ENCODE measurements around the gene SLIT1. TPM values are rescaled to one million over a fixed set of nuclear protein-coding genes. Genes with fewer than 3 reads are reported as not detected.

The SLIT1 gene
- total RNA-seq, 1 donor from 2014 or later: 0.12 TPM

DNA sequence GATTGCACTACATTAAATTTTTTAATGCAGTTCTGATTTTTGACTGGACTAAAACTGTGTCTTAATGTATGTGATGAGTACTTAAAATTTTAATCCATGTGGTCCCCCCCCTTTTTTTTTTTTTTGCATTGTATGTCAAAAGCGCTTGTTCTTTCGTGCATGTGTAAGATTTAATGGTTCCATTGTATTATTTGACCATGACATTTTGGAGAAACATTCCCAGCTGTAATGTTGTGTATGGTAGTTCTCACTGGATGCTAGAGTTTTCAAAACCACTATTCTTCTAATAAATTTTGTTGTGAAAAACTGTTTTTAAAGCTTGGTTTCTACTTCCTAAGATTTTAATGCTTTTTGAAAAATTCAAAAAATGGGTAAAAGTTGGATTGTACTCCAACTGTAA lies 221.6 kb downstream of the SLIT1 start:
- H3K4me3 ChIP-seq (ENCODE audit: low read depth, low read length): no peak overlapping the region
- no peak for DNase-seq (ENCODE audit: low read depth)
- TF ChIP-seq, protein P1, sequence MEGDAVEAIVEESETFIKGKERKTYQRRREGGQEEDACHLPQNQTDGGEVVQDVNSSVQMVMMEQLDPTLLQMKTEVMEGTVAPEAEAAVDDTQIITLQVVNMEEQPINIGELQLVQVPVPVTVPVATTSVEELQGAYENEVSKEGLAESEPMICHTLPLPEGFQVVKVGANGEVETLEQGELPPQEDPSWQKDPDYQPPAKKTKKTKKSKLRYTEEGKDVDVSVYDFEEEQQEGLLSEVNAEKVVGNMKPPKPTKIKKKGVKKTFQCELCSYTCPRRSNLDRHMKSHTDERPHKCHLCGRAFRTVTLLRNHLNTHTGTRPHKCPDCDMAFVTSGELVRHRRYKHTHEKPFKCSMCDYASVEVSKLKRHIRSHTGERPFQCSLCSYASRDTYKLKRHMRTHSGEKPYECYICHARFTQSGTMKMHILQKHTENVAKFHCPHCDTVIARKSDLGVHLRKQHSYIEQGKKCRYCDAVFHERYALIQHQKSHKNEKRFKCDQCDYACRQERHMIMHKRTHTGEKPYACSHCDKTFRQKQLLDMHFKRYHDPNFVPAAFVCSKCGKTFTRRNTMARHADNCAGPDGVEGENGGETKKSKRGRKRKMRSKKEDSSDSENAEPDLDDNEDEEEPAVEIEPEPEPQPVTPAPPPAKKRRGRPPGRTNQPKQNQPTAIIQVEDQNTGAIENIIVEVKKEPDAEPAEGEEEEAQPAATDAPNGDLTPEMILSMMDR (conservative IDR thresholded peaks at IDR 0.05; ENCODE audit: low read depth, low read length): no peak

DNA sequence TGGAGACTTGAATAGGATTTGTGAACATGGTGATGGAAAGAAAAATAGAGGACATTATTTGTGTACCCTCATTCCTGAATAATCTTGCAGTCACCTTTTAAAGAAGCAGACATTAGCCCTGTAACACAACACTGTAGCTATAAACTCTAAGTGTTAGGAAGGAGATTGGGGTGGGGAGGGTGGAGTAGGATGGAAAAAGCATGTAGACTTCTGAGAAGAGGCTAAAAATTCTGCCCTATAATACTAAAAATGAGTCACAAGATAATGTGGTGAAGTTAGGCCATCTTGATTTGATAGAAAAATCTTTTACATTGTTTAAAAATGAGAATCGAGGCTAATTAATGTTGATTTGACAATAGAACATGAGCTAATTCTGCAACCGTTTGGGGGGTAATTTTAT lies 224.9 kb downstream of the SLIT1 start:
- no peak overlapping the region for H3K4me3 ChIP-seq (ENCODE audit: low read depth, low read length)
- DNase-seq (ENCODE audit: low read depth): no peak
- TF ChIP-seq, protein P1 (conservative IDR thresholded peaks at IDR 0.05; ENCODE audit: low read depth, low read length): no peak

DNA sequence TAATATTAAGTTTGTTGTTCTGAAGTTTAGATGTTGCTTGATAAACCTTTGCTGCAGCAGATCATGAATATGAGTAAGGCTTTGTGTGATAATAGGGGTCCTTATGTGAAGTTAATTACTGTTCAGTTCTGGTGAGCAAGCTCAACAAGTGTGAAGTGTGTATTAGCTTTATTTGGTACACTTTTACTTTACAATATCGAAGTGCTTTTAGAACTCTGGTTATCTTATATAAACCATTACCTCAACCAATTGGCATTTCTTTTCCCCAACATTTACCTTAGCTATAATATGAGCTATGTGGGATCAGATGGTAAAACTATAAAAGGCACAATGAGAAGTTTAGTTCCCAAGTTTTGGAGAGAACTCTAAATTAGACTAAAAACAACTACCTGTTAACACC lies 226.0 kb downstream of the SLIT1 start:
- no peak overlapping the region for H3K4me3 ChIP-seq (ENCODE audit: low read depth, low read length)
- no peak for DNase-seq (ENCODE audit: low read depth)
- TF ChIP-seq, protein P1 (conservative IDR thresholded peaks at IDR 0.05; ENCODE audit: low read depth, low read length): no peak

DNA sequence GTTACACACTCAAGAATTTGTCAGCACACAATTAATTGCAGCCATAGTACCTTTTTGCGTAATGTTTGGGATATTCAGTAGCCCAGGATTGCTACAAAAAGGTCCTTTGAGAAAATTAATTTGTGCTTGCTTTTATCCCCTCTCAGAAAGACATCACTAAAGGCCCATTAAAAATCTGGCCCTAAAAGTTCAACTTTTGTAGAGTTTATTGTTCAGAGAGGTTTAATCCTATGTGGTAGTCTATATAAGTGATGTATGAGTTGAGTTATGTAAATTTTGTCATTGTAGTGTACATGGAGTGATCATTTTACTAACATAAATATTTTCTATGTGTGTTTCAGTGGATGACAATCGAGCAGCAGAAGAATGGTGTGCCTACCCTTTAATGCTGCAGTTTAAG lies 227.7 kb downstream of the SLIT1 start:
- DNase-seq (ENCODE audit: low read depth): no peak
- no peak overlapping the region for H3K4me3 ChIP-seq (ENCODE audit: low read depth, low read length)
- TF ChIP-seq, protein P1 (conservative IDR thresholded peaks at IDR 0.05; ENCODE audit: low read depth, low read length): no peak

DNA sequence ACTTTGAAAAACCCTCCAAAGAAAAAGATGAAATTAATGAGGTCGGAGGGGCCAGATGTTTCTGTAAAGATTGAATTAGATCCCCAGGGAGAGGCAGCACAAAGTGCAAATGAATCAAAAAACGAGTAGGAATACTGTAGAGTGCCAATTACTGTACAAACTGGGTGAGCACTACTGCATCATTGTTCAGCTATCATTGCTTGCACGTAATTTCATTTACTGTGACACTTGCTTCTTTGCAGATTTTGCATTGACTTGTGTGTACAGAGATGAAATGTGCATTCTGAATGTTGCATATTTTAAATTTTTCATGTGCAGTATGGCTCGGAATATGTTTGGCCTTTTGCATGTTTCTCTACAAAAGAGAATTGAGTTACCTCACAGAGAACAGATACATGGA lies 230.0 kb downstream of the SLIT1 start:
- H3K4me3 ChIP-seq (ENCODE audit: low read depth, low read length): no peak overlapping the region
- TF ChIP-seq, protein P1 (conservative IDR thresholded peaks at IDR 0.05; ENCODE audit: low read depth, low read length): no peak
- no peak for DNase-seq (ENCODE audit: low read depth)

DNA sequence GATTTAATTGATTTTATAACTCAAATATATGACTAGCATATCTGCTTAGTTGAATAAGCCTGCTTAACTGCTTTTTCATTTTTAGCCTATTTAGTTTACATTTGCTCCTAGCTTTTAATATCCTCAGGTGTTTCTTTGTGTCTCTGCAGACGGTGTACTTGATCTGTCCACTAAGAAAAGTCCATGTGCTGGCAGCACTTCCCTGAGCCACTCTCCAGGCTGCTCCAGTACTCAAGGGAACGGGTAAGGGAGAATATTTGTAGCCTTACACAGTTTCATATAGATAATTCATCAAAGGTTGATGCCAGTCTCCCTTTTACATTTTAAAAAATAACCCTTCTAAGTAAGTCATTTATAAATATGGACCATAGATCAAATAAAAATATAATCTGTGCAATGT lies 233.8 kb downstream of the SLIT1 start:
- no peak for DNase-seq (ENCODE audit: low read depth)
- no peak overlapping the region for H3K4me3 ChIP-seq (ENCODE audit: low read depth, low read length)
- TF ChIP-seq, protein P1 (conservative IDR thresholded peaks at IDR 0.05; ENCODE audit: low read depth, low read length): no peak

DNA sequence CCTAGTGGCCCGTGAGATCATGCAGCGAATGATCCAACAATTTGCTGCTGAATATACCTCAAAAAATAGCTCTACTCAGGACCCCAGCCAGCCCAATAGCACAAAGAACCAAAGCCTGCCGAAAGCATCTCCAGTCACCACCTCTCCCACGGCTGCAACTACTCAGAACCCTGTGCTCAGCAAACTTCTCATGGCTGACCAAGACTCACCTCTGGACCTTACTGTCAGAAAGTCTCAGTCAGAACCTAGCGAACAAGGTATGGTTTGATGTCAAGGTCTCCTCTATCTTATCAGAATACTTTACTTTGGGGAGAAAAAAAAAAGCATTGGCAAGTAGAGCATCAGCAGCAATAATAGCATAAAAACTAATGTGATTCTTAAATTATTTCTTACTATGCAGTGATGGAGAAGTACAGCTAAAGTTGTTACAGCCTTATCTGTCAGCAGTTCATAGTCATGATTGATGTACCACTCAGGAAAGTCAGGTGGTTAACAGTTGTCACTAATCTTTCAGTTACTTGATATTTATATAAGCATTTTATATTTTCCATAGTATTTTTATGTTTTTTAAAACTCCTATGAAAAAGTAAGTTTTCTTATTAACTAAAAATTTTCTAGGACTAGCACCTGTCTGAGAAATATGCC lies 236.6 kb downstream of the SLIT1 start:
- TF ChIP-seq, protein P1 (conservative IDR thresholded peaks at IDR 0.05; ENCODE audit: low read depth, low read length): no peak
- DNase-seq (ENCODE audit: low read depth): no peak
- H3K4me3 ChIP-seq (ENCODE audit: low read depth, low read length): no peak overlapping the region
